Ovary (tissue), 9 donors: Measurements from ENCODE around the gene CACNA1S. TPM values are rescaled to one million over a fixed set of nuclear protein-coding genes. Genes with fewer than 3 reads are reported as not detected.

Experiments
- DNase-seq, 5 donors: peaks; one replicate each; pipeline ENCODE4 v3.0.0-alpha.2; 2019 to 2020
- H3K27ac ChIP-seq, 2 donors: fragments of 200-600 bp; one replicate each; pipeline versions ENCODE4 v1.5.1 to v1.8.0; 2019 to 2022
- H3K27me3 ChIP-seq: fragments of 200-600 bp; one replicate; pipeline ENCODE4 v1.8.0; 2022
- H3K36me3 ChIP-seq: fragments of 200-600 bp; sonication (generic); one replicate; pipeline ENCODE4 v1.5.1; 2019
- H3K4me1 ChIP-seq: one replicate; pipeline ENCODE4 v1.8.1; 2013; ENCODE audit warnings: mild to moderate bottlenecking, moderate library complexity; ENCODE audit not compliant: insufficient read depth
- H3K4me3 ChIP-seq: fragments of 200-600 bp; sonication (generic); one replicate; pipeline ENCODE4 v1.5.1; 2017
- H3K9me3 ChIP-seq, 2 donors: fragments of 200-600 bp in 1 of 2; sonication (generic) in 1 of 2; one replicate each; pipeline versions ENCODE4 v1.5.1 to v1.8.1; 2013 to 2019; ENCODE audit warnings: mild to moderate bottlenecking in 1 of 2, moderate library complexity in 1 of 2
- CTCF ChIP-seq, 3 donors: fragments of 450-650 bp in 2 of 3; fragments of 200-600 bp in 1 of 3; IDR thresholded peaks; one replicate each; pipeline versions ENCODE4 v1.5.1 to v1.8.0; 2016 to 2022; ENCODE audit warnings: antibody characterized with exemption in 3 of 3, mild to moderate bottlenecking in 1 of 3
- EP300 ChIP-seq: sonication (generic); formaldehyde crosslinking; IDR thresholded peaks from one replicate; pipeline ENCODE4 v1.6.1; 2017; ENCODE audit warnings: antibody characterized with exemption
- POLR2A ChIP-seq: fragments of 450-650 bp; IDR thresholded peaks from one replicate; pipeline ENCODE4 v1.6.1; 2017; ENCODE audit warnings: antibody characterized with exemption, mild to moderate bottlenecking, moderate library complexity
- WGBS, 3 donors: extraction: QIAGEN DNeasy Blood & Tissue Kit in 1 of 3; methylation state at CpG; one replicate each; pipeline versions ENCODE4 v1.1.5 to v1.1.7; 2013 to 2017; 5-methylcytosine and 5-hydroxymethylcytosine counted together
- intact Hi-C, 4 donors: fragments of 100-400 bp; cut with DNase I; formaldehyde crosslinking; loops; one replicate each; pipeline versions ENCODE4 v1.11.0 to v1.15.1; 2022 to 2023
- polyA plus RNA-seq, 2 donors: library from polyadenylated mRNA; stranded (reverse); fragments of 200-250 nt in 1 of 2; fragments of 350-450 nt in 1 of 2; fragmentation: Illumina TruSeq in 1 of 2; extraction: RNeasy Lipid Tissue Mini Kit (QIAGEN cat#74804) in 1 of 2; gene quantifications; one replicate each; pipeline ENCODE4 v1.2.3, GENCODE V29; 2013 to 2014
- total RNA-seq, 7 donors: library from RNA; depleted of rRNA in 2 of 7; stranded (reverse); fragments of >200 nt in 2 of 7; fragmentation: NEBNext Ultra II Directional in 3 of 7; extraction: Animal tissue kit (Norgen Biotek cat#: 25700) in 3 of 7; gene quantifications; one replicate each; pipeline versions ENCODE4 v1.1.0 to v1.2.4, GENCODE V29; 2016 to 2023
- donor health status: DM: no; HTN: no; CAD: no; lungs with moderate emphysema.
- donor health status: DM: no; HTN: no; CAD: no.
- donor health status: Bipolar disorder and iron deficiency.
- donor health status: DM: yes; HTN: yes; CAD: no.
- donor health status: DM: no; HTN: no; CAD: no.
- donor health status: DM: yes; HTN: yes; CAD: no.

The CACNA1S gene
- total and polyA plus RNA-seq, 9 donors = 0.01 to 0.05 (median 0.05) TPM; not detected in 6

GRCh38 chr1:201128962-201129361, 16.7 kb upstream of the CACNA1S start:
- WGBS, 3 donors = 93 to 94% (median 93%) methylated on average over 13 of the region's 13 CpGs
- no peak for TF ChIP-seq CTCF (IDR thresholded peaks at IDR 0.05)
- TF ChIP-seq POLR2A = no peak
- no peak for TF ChIP-seq EP300
- no peak for DNase-seq
- H3K4me1 ChIP-seq = peaks cover 10% of the 10 kb centered on the region
- no peak overlapping the region for H3K27ac ChIP-seq
- no peaks in the 10 kb centered on the region for H3K27me3 ChIP-seq
- H3K9me3 ChIP-seq = no peaks in the 10 kb centered on the region
- intact Hi-C loops = no loop called here
- no peaks in the 10 kb centered on the region for H3K36me3 ChIP-seq
- H3K4me3 ChIP-seq = no peak overlapping the region

GRCh38 chr1:201128476-201128875, 16.2 kb upstream of the CACNA1S start:
- Histone ChIP-seq H3K27ac (no peak overlapping the region), H3K9me3 (no peaks in the 10 kb centered on the region), H3K4me3 (no peak overlapping the region), H3K4me1 (peaks cover 10% of the 10 kb centered on the region), H3K36me3 (no peaks in the 10 kb centered on the region), H3K27me3 (no peaks in the 10 kb centered on the region)
- WGBS, 3 donors = 86 to 93% (median 91%) methylated on average over 9 of the region's 9 CpGs
- intact Hi-C loops = no loop called here
- TF ChIP-seq POLR2A = no peak
- TF ChIP-seq EP300 = no peak
- no peak for TF ChIP-seq CTCF (IDR thresholded peaks at IDR 0.05)
- DNase-seq = no peak

GRCh38 chr1:201127755-201128455, 15.7 kb upstream of the CACNA1S start:
- Histone ChIP-seq H3K36me3 (no peaks in the 10 kb centered on the region), H3K27me3 (no peaks in the 10 kb centered on the region), H3K4me3 (no peak overlapping the region), H3K9me3 (no peaks in the 10 kb centered on the region), H3K4me1 (peaks cover 10% of the 10 kb centered on the region), H3K27ac (no peak overlapping the region)
- DNase-seq = no peak
- WGBS, 3 donors = 90 to 92% (median 91%) methylated on average over 17 of the region's 17 CpGs
- intact Hi-C loops = no loop called here
- no peak for TF ChIP-seq CTCF (IDR thresholded peaks at IDR 0.05)
- no peak for TF ChIP-seq EP300
- no peak for TF ChIP-seq POLR2A

GRCh38 chr1:201126832-201127754, 14.9 kb upstream of the CACNA1S start, which contains the start of gene ASCL5:
Gene ASCL5, minus strand, starts transcription at chr1:201127184. Its CDS starts 11,812 bp downstream, at chr1:201115372.
- no peaks in the 10 kb centered on the region for H3K27me3 ChIP-seq
- no peak within 1 kb of the TSS for H3K4me3 ChIP-seq
- WGBS, 3 donors = 83 to 86% (median 85%) methylated on average over 24 of the region's 24 CpGs
- intact Hi-C loops = no loop called here
- peak within 1 kb of the TSS in 1 of 2 donors; percentile 29 for H3K27ac ChIP-seq
- H3K36me3 ChIP-seq = no peaks in the 10 kb centered on the region
- DNase-seq = no peak
- no peak for TF ChIP-seq CTCF (IDR thresholded peaks at IDR 0.05)
- TF ChIP-seq POLR2A = no peak
- TF ChIP-seq EP300 = no peak
- H3K4me1 ChIP-seq = peaks cover 10% of the 10 kb centered on the region
- H3K9me3 ChIP-seq = no peaks in the 10 kb centered on the region
